Fibroblast of mammary gland (primary cell): ENCODE results near the gene LSM4.
A peak's percentile ranks its signal among the peaks of the same experiment; 100 is the strongest.

Experiments
- DNase-seq: peaks from one replicate; pipeline ENCODE4 v3.0.0-alpha.2; 2010; ENCODE audit warnings: low read depth
- H3K4me3 ChIP-seq: 2 replicates; pipeline ENCODE4 v1.5.1; 2011; ENCODE audit warnings: low read depth, mild to moderate bottlenecking, low read length, moderate library complexity; ENCODE audit not compliant: control insufficient read depth
- CTCF ChIP-seq: conservative IDR thresholded peaks from 2 replicates; pipeline ENCODE4 v1.5.1; 2011; ENCODE audit warnings: low read depth, low read length, inconsistent platforms; ENCODE audit not compliant: control insufficient read depth, insufficient read depth

LSM4 gene

GRCh38 chr19:18278521-18279265 is 44.2 kb downstream of the LSM4 start:
- DNase-seq: no peak
- TF ChIP-seq CTCF: peak; percentile 26
- peak overlapping the region; percentile 92 for H3K4me3 ChIP-seq

- no peak overlapping the region for H3K4me3 ChIP-seq
Measured at GRCh38 chr19:18274781-18275356, 48.0 kb downstream of the LSM4 start.

GRCh38 chr19:18274219-18274780 is 48.6 kb downstream of the LSM4 start, which contains the start of gene IQCN:
IQCN (minus strand) TSS chr19:18274452; CDS start chr19:18269478, 4,974 bp downstream.
- no peak for DNase-seq
- H3K4me3 ChIP-seq: no peak within 1 kb of the TSS
- no peak for TF ChIP-seq CTCF

More at GRCh38 chr19:18274781-18275356, 48.0 kb downstream of the LSM4 start:
- peak; percentile 91 for DNase-seq
- TF ChIP-seq CTCF: no peak

- no peak for TF ChIP-seq CTCF
- DNase-seq: no peak
- H3K4me3 ChIP-seq: no peak overlapping the region
Measured at GRCh38 chr19:18273561-18274218, 49.2 kb downstream of the LSM4 start.

- no peak for DNase-seq
- H3K4me3 ChIP-seq: no peak overlapping the region
- no peak for TF ChIP-seq CTCF
Measured at GRCh38 chr19:18271433-18271841, 51.4 kb downstream of the LSM4 start.

- no peak for DNase-seq
- no peak overlapping the region for H3K4me3 ChIP-seq
- TF ChIP-seq CTCF: no peak
Measured at GRCh38 chr19:18270326-18270725, 52.5 kb downstream of the LSM4 start.
